GM21447 (cell line): ENCODE results near the gene UBASH3B.
"Not testable (repeated sequence)": the region's sequence is repeated elsewhere in the genome, so short reads cannot be mapped to it uniquely, and the experiment has no call there.

Source experiments
- ATAC-seq: cut with Tn5 transposase; IDR thresholded peaks from one replicate; pipeline ENCODE4 v1.9.1; 2021; ENCODE audit not compliant: unreplicated experiment

Gene UBASH3B

GRCh38 chr11:122808478-122808869 is 153.0 kb downstream of the UBASH3B start:
- peak; percentile 83 for ATAC-seq

- ATAC-seq = no peak
Measured at GRCh38 chr11:122809866-122810265, 154.3 kb downstream of the UBASH3B start.

GRCh38 chr11:122811721-122812120 is 156.2 kb downstream of the UBASH3B start:
- no peak for ATAC-seq

GRCh38 chr11:122812638-122813037 is 157.1 kb downstream of the UBASH3B start:
- no peak for ATAC-seq

GRCh38 chr11:122813176-122813893 is 157.8 kb downstream of the UBASH3B start:
- no peak for ATAC-seq

GRCh38 chr11:122813894-122814270 is 158.4 kb downstream of the UBASH3B start:
- no peak for ATAC-seq

- no peak for ATAC-seq
Measured at GRCh38 chr11:122814401-122814800, 158.9 kb downstream of the UBASH3B start.

- no peak for ATAC-seq
Measured at GRCh38 chr11:122815900-122816299, 160.4 kb downstream of the UBASH3B start.

GRCh38 chr11:122816761-122817520 is 161.4 kb downstream of the UBASH3B start:
- ATAC-seq = no peak

GRCh38 chr11:122820158-122820557 is 164.6 kb downstream of the UBASH3B start:
- no peak for ATAC-seq

GRCh38 chr11:122821169-122821568 is 165.6 kb downstream of the UBASH3B start:
- no peak for ATAC-seq

- ATAC-seq = no peak
Measured at GRCh38 chr11:122822241-122822640, 166.7 kb downstream of the UBASH3B start.

- ATAC-seq = no peak
Measured at GRCh38 chr11:122823564-122823963, 168.0 kb downstream of the UBASH3B start.

- not testable (repeated sequence) for ATAC-seq
Measured at GRCh38 chr11:122829371-122829770, 173.8 kb downstream of the UBASH3B start.

- not testable (repeated sequence) for ATAC-seq
Measured at GRCh38 chr11:122832297-122832696, 176.8 kb downstream of the UBASH3B start.

GRCh38 chr11:122832721-122833470 is 177.4 kb downstream of the UBASH3B start:
- ATAC-seq = no peak

GRCh38 chr11:122833846-122834464 is 178.4 kb downstream of the UBASH3B start:
- no peak for ATAC-seq

GRCh38 chr11:122836916-122837315 is 181.4 kb downstream of the UBASH3B start:
- ATAC-seq = no peak

GRCh38 chr11:122837528-122838346 is 182.2 kb downstream of the UBASH3B start:
- ATAC-seq = no peak
